Lower lobe of right lung (tissue), 2 donors: ENCODE data around the gene COL4A2. TPM values are rescaled to one million over a fixed set of nuclear protein-coding genes. Genes with fewer than 3 reads are reported as not detected.

Experiments
- ATAC-seq, 2 donors: fragments of 200-7000 bp; cut with Tn5 transposase; one replicate each; pipeline ENCODE4 v1.9.1; 2020 to 2022; ENCODE audit warnings: mild to moderate bottlenecking in 2 of 2, moderate library complexity in 2 of 2
- DNase-seq: peaks from one replicate; pipeline ENCODE4 v3.0.0-alpha.2; 2020
- H3K27ac ChIP-seq: fragments of 200-600 bp; one replicate; pipeline ENCODE4 v1.8.0; 2022
- H3K27me3 ChIP-seq: fragments of 200-600 bp; one replicate; pipeline ENCODE4 v1.8.0; 2022; ENCODE audit warnings: low read depth
- H3K36me3 ChIP-seq: fragments of 200-600 bp; one replicate; pipeline ENCODE4 v1.8.0; 2022; ENCODE audit warnings: mild to moderate bottlenecking
- H3K4me1 ChIP-seq: fragments of 200-600 bp; one replicate; pipeline ENCODE4 v1.8.0; 2022
- H3K4me3 ChIP-seq: fragments of 200-600 bp; one replicate; pipeline ENCODE4 v1.8.0; 2022; ENCODE audit warnings: mild to moderate bottlenecking
- H3K9me3 ChIP-seq: fragments of 200-600 bp; one replicate; pipeline ENCODE4 v1.8.0; 2022
- CTCF ChIP-seq: fragments of 200-600 bp; IDR thresholded peaks from one replicate; pipeline ENCODE4 v1.8.0; 2022; ENCODE audit warnings: antibody characterized with exemption, mild to moderate bottlenecking
- intact Hi-C: fragments of 100-400 bp; cut with DNase I; formaldehyde crosslinking; loops from one replicate; pipeline ENCODE4 v1.11.0; 2022
- total RNA-seq: library from RNA; stranded (reverse); fragmentation: NEBNext Ultra II Directional; extraction: Animal tissue kit (Norgen Biotek cat#: 25700); gene quantifications from one replicate; pipeline ENCODE4 v1.2.1, GENCODE V29; 2021
- donor health status: DM: no; HTN: yes; CAD: no; lungs with severe emphysema.

The COL4A2 gene
- total RNA-seq, 1 donor from 2014 or later, result 185 TPM

- intact Hi-C loops, result no loop called here
- no peak overlapping the region for H3K4me3 ChIP-seq
- ATAC-seq (no peak), DNase-seq (no peak)
- no peaks in the 10 kb centered on the region for H3K36me3 ChIP-seq
- H3K4me1 ChIP-seq, result peaks cover 57% of the 10 kb centered on the region
- no peak for TF ChIP-seq CTCF
- peak overlapping the region; percentile 76 for H3K27ac ChIP-seq
- H3K27me3 ChIP-seq, result no peaks in the 10 kb centered on the region
- no peaks in the 10 kb centered on the region for H3K9me3 ChIP-seq
Observed at GRCh38 chr13:110336681-110337080, 29.6 kb downstream of the COL4A2 start.

- no peaks in the 10 kb centered on the region for H3K27me3 ChIP-seq
- intact Hi-C loops, result no loop called here
- H3K4me1 ChIP-seq, result peaks cover 62% of the 10 kb centered on the region
- ATAC-seq (no peak), DNase-seq (no peak)
- TF ChIP-seq CTCF, result no peak
- H3K36me3 ChIP-seq, result no peaks in the 10 kb centered on the region
- no peaks in the 10 kb centered on the region for H3K9me3 ChIP-seq
- peak overlapping the region; percentile 76 for H3K27ac ChIP-seq
- H3K4me3 ChIP-seq, result no peak overlapping the region
Observed at GRCh38 chr13:110337247-110337646, 30.2 kb downstream of the COL4A2 start.

GRCh38 chr13:110338441-110339101, 31.5 kb downstream of the COL4A2 start:
- peaks cover 65% of the 10 kb centered on the region for H3K4me1 ChIP-seq
- no peak for TF ChIP-seq CTCF

GRCh38 chr13:110339263-110339662, 32.2 kb downstream of the COL4A2 start:
- Histone ChIP-seq H3K27ac (peak overlapping the region; percentile 76), H3K36me3 (no peaks in the 10 kb centered on the region), H3K9me3 (no peaks in the 10 kb centered on the region), H3K27me3 (no peaks in the 10 kb centered on the region), H3K4me1 (peaks cover 65% of the 10 kb centered on the region), H3K4me3 (no peak overlapping the region)
- no peak for DNase-seq
- no peak for TF ChIP-seq CTCF
- ATAC-seq, result no peak
- intact Hi-C loops, result no loop called here

More at GRCh38 chr13:110338441-110339101, 31.5 kb downstream of the COL4A2 start:
- H3K27ac ChIP-seq, result peak overlapping the region; percentile 76
- no peak overlapping the region for H3K4me3 ChIP-seq
- intact Hi-C loops, result no loop called here
- no peaks in the 10 kb centered on the region for H3K36me3 ChIP-seq
- no peaks in the 10 kb centered on the region for H3K27me3 ChIP-seq
- no peak for DNase-seq
- no peak for ATAC-seq
- H3K9me3 ChIP-seq, result no peaks in the 10 kb centered on the region

GRCh38 chr13:110339975-110340550, 33.0 kb downstream of the COL4A2 start:
- Histone ChIP-seq H3K27me3 (no peaks in the 10 kb centered on the region), H3K4me3 (peak overlapping the region; percentile 8), H3K27ac (peak overlapping the region; percentile 76), H3K36me3 (no peaks in the 10 kb centered on the region), H3K4me1 (peaks cover 68% of the 10 kb centered on the region), H3K9me3 (no peaks in the 10 kb centered on the region)
- DNase-seq (no peak), ATAC-seq (no peak)
- intact Hi-C loops, result no loop called here
- TF ChIP-seq CTCF, result no peak
